Pulmonary artery endothelial cell (primary cell): Measurements from ENCODE around the gene PSEN1. TPM values are rescaled to one million over a fixed set of nuclear protein-coding genes. Genes with fewer than 3 reads are reported as not detected.

Experiments
- DNase-seq: peaks from one replicate; pipeline ENCODE4 v3.0.0-alpha.2; 2011; ENCODE audit warnings: low read depth, low spot score
- total RNA-seq: library from RNA; depleted of rRNA; stranded (reverse); fragments of >200 nt; gene quantifications from 2 replicates; pipeline ENCODE4 v1.2.3, GENCODE V29; 2014

The PSEN1 gene
- total RNA-seq, 1 donor from 2014 or later: 41.3 TPM

- DNase-seq: no peak
Observed at GRCh38 chr14:73253323-73253610, 117.0 kb downstream of the PSEN1 start.

- DNase-seq: no peak
Observed at GRCh38 chr14:73253721-73254120, 117.4 kb downstream of the PSEN1 start.

- no peak for DNase-seq
Observed at GRCh38 chr14:73254247-73255004, 118.1 kb downstream of the PSEN1 start.

GRCh38 chr14:73255005-73255400 lies 118.7 kb downstream of the PSEN1 start:
- no peak for DNase-seq

GRCh38 chr14:73255693-73256225 lies 119.5 kb downstream of the PSEN1 start:
- no peak for DNase-seq

GRCh38 chr14:73258076-73258475 lies 121.8 kb downstream of the PSEN1 start:
- DNase-seq: no peak

GRCh38 chr14:73258845-73259611 lies 122.7 kb downstream of the PSEN1 start:
- DNase-seq: no peak

GRCh38 chr14:73259837-73260236 lies 123.5 kb downstream of the PSEN1 start:
- DNase-seq: no peak

- no peak for DNase-seq
Observed at GRCh38 chr14:73260574-73260973, 124.3 kb downstream of the PSEN1 start.

GRCh38 chr14:73261075-73261474 lies 124.8 kb downstream of the PSEN1 start:
- DNase-seq: no peak

GRCh38 chr14:73261520-73262426 lies 125.5 kb downstream of the PSEN1 start:
- DNase-seq: no peak

GRCh38 chr14:73262427-73263183 lies 126.3 kb downstream of the PSEN1 start:
- DNase-seq: no peak

- DNase-seq: no peak
Observed at GRCh38 chr14:73263606-73264005, 127.3 kb downstream of the PSEN1 start.

- DNase-seq: no peak
Observed at GRCh38 chr14:73264080-73264884, 128.0 kb downstream of the PSEN1 start.

- no peak for DNase-seq
Observed at GRCh38 chr14:73264885-73265720, 128.8 kb downstream of the PSEN1 start.

- DNase-seq: no peak
Observed at GRCh38 chr14:73265721-73266046, 129.4 kb downstream of the PSEN1 start.

- no peak for DNase-seq
Observed at GRCh38 chr14:73266317-73266716, 130.0 kb downstream of the PSEN1 start.

- no peak for DNase-seq
Observed at GRCh38 chr14:73267474-73267873, 131.2 kb downstream of the PSEN1 start.
